Tibial nerve (tissue), 3 donors: ENCODE measurements around the gene KCTD7.

Experiments used
- CTCF ChIP-seq, 5 experiments: fragments of 200-600 bp in 3 of 5; fragments of 450-650 bp in 2 of 5; sonication (generic) in 3 of 5; IDR thresholded peaks; one replicate each; pipeline ENCODE4 v1.5.1; 2016 to 2019; ENCODE audit warnings: antibody characterized with exemption in 5 of 5, mild to moderate bottlenecking in 3 of 5, moderate library complexity in 2 of 5
- POLR2A ChIP-seq, 2 donors: fragments of 450-650 bp; IDR thresholded peaks; one replicate each; pipeline ENCODE4 v1.6.1; 2017; ENCODE audit warnings: antibody characterized with exemption in 2 of 2, mild to moderate bottlenecking in 2 of 2, moderate library complexity in 2 of 2

GRCh38 chr7:66643395-66643794 lies 14.7 kb downstream of the KCTD7 start:
- TF ChIP-seq CTCF (IDR thresholded peaks at IDR 0.05), result no peak
- no peak for TF ChIP-seq POLR2A (IDR thresholded peaks at IDR 0.05)
